Aorta (tissue), 5 donors: Measurements from ENCODE around the gene TENM4. TPM values are rescaled to one million over a fixed set of nuclear protein-coding genes. Genes with fewer than 3 reads are reported as not detected.

Experiments
- ATAC-seq: fragments of 200-7000 bp; cut with Tn5 transposase; one replicate; pipeline ENCODE4 v1.9.1; 2022; ENCODE audit warnings: moderate library complexity; ENCODE audit not compliant: low FRiP score
- DNase-seq, 2 donors: peaks; one replicate each; pipeline ENCODE4 v3.0.0-alpha.2; 2020
- H3K27ac ChIP-seq, 2 donors: one replicate each; pipeline ENCODE4 v1.5.1; 2013; ENCODE audit warnings: low read length in 2 of 2, mild to moderate bottlenecking in 2 of 2, moderate library complexity in 2 of 2, control low read depth in 1 of 2, inconsistent platforms in 1 of 2, low read depth in 1 of 2
- H3K27me3 ChIP-seq, 2 donors: one replicate each; pipeline ENCODE4 v1.6.1; 2013; ENCODE audit warnings: control low read depth in 1 of 2, low read length in 1 of 2, mild to moderate bottlenecking in 1 of 2, moderate library complexity in 1 of 2; ENCODE audit not compliant: insufficient read depth in 2 of 2, control insufficient read depth in 1 of 2
- H3K36me3 ChIP-seq, 2 donors: one replicate each; pipeline ENCODE4 v1.6.1; 2013; ENCODE audit warnings: control low read depth in 1 of 2, low read length in 1 of 2, mild to moderate bottlenecking in 1 of 2; ENCODE audit not compliant: insufficient read depth in 2 of 2, control insufficient read depth in 1 of 2
- H3K4me1 ChIP-seq, 2 donors: one replicate each; pipeline ENCODE4 v1.6.1; 2013; ENCODE audit warnings: low read length in 2 of 2, control low read depth in 1 of 2, mild to moderate bottlenecking in 1 of 2, moderate library complexity in 1 of 2; ENCODE audit not compliant: insufficient read depth in 2 of 2, control insufficient read depth in 1 of 2
- H3K4me3 ChIP-seq, 2 donors: one replicate each; pipeline ENCODE4 v1.5.1; 2013; ENCODE audit warnings: low read length in 2 of 2, control low read depth in 1 of 2, mild to moderate bottlenecking in 1 of 2
- H3K9me3 ChIP-seq: one replicate; pipeline ENCODE4 v1.6.1; 2013; ENCODE audit warnings: mild to moderate bottlenecking, low read length; ENCODE audit not compliant: control insufficient read depth
- WGBS, 2 donors: extraction: QIAGEN DNeasy Blood & Tissue Kit; methylation state at CpG; one replicate each; pipeline ENCODE4 v1.1.7; 2013; 5-methylcytosine and 5-hydroxymethylcytosine counted together
- intact Hi-C, 2 donors: fragments of 100-400 bp; cut with DNase I; formaldehyde crosslinking; loops; one replicate each; pipeline versions ENCODE4 v1.14.2 to v1.15.0; 2022
- polyA plus RNA-seq, 2 donors: library from polyadenylated mRNA; stranded (reverse); fragments of 200-250 nt; gene quantifications; one replicate each; pipeline ENCODE4 v1.2.3, GENCODE V29; 2013
- total RNA-seq, 2 donors: library from RNA; stranded (reverse); fragmentation: NEBNext Ultra II Directional; extraction: Animal tissue kit (Norgen Biotek cat#: 25700); gene quantifications; one replicate each; pipeline ENCODE4 v1.2.1, GENCODE V29; 2021
- donor health status: healthy with polysubstance abuse.
- donor health status: Bipolar disorder and iron deficiency.
- donor health status: DM: no; HTN: no; CAD: no.
- donor health status: DM: no; HTN: no; CAD: no.
- donor health status: DM: yes; HTN: yes; CAD: no.

TENM4 gene
- total and polyA plus RNA-seq, 4 donors, result 0.20 to 9.1 (median 2.5) TPM

GRCh38 chr11:78967811-78968210 is 473.0 kb downstream of the TENM4 start:
- 83 to 94% methylated on average over 3 of the region's 3 CpGs for WGBS, 2 donors
- H3K27ac ChIP-seq, result no peak overlapping the region
- intact Hi-C loops, result no loop called here
- H3K4me1 ChIP-seq, result no peaks in the 10 kb centered on the region
- H3K36me3 ChIP-seq, result no peaks in the 10 kb centered on the region
- DNase-seq (no peak), ATAC-seq (no peak)
- H3K9me3 ChIP-seq, result no peaks in the 10 kb centered on the region
- H3K4me3 ChIP-seq, result no peak overlapping the region
- peaks cover 0 to 2% of the 10 kb centered on the region in 2 donors for H3K27me3 ChIP-seq

- no peak overlapping the region for H3K27ac ChIP-seq
- no peaks in the 10 kb centered on the region for H3K4me1 ChIP-seq
- intact Hi-C loops, result no loop called here
- peaks cover 0 to 2% of the 10 kb centered on the region in 2 donors for H3K27me3 ChIP-seq
- no peak for DNase-seq
- 86 to 89% methylated on average over 8 of the region's 8 CpGs for WGBS, 2 donors
- H3K9me3 ChIP-seq, result no peaks in the 10 kb centered on the region
- H3K4me3 ChIP-seq, result no peak overlapping the region
- no peaks in the 10 kb centered on the region for H3K36me3 ChIP-seq
- ATAC-seq, result no peak
These were observed 475.4 kb downstream of the TENM4 start for GRCh38 chr11:78965432-78965831.

- 5 to 9% methylated on average over 36 of the region's 36 CpGs for WGBS, 2 donors
- Histone ChIP-seq H3K27me3 (peaks cover 0 to 2% of the 10 kb centered on the region in 2 donors), H3K36me3 (no peaks in the 10 kb centered on the region), H3K4me1 (no peaks in the 10 kb centered on the region), H3K9me3 (no peaks in the 10 kb centered on the region), H3K4me3 (no peak overlapping the region), H3K27ac (no peak overlapping the region)
- DNase-seq (peak in 1 of 2 donors; percentile 56), ATAC-seq (no peak)
- intact Hi-C loops, result no loop called here
These were observed 478.7 kb downstream of the TENM4 start for GRCh38 chr11:78961937-78962701.

- no peak overlapping the region for H3K27ac ChIP-seq
- no peaks in the 10 kb centered on the region for H3K4me1 ChIP-seq
- H3K4me3 ChIP-seq, result no peak overlapping the region
- no peaks in the 10 kb centered on the region for H3K36me3 ChIP-seq
- H3K9me3 ChIP-seq, result no peaks in the 10 kb centered on the region
- no peak for DNase-seq
- WGBS, 2 donors, result 60 to 67% methylated on average over 3 of the region's 3 CpGs
- intact Hi-C loops, result no loop called here
- ATAC-seq, result no peak
- no peaks in the 10 kb centered on the region for H3K27me3 ChIP-seq
These were observed 479.6 kb downstream of the TENM4 start for GRCh38 chr11:78961247-78961646.

DNA sequence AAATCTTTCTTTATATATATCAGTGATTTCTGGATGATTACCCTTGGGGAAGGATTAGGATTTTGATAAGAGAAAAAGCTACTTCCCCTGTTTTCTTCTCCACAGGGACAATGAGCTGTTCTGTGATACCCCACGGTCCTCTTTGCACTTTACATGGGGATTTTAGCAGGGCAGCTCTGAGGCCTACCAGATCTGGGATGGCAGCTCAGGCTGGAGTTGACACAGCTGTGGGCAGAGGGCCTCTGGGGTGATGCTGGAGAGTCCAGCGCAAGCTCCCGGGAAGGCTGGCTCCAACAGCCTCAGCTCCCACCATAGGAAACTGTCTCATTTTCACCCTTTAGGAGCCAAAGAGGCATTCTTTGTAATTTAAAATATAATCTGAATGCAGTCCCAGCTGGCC is 482.4 kb downstream of the TENM4 start:
- ATAC-seq (no peak), DNase-seq (no peak)
- 93% methylated on average over 3 of the region's 3 CpGs for WGBS, 2 donors
- intact Hi-C loops, result no loop called here
- Histone ChIP-seq H3K4me3 (no peak overlapping the region), H3K36me3 (no peaks in the 10 kb centered on the region), H3K9me3 (no peaks in the 10 kb centered on the region), H3K4me1 (no peaks in the 10 kb centered on the region), H3K27me3 (no peaks in the 10 kb centered on the region), H3K27ac (no peak overlapping the region)

- Histone ChIP-seq H3K36me3 (no peaks in the 10 kb centered on the region), H3K27me3 (no peaks in the 10 kb centered on the region), H3K4me1 (no peaks in the 10 kb centered on the region), H3K9me3 (no peaks in the 10 kb centered on the region), H3K27ac (no peak overlapping the region), H3K4me3 (no peak overlapping the region)
- WGBS, 2 donors, result 65% methylated on average over 5 of the region's 5 CpGs
- ATAC-seq (no peak), DNase-seq (no peak)
- intact Hi-C loops, result no loop called here
These were observed 483.2 kb downstream of the TENM4 start for GRCh38 chr11:78957476-78958245.

- no peaks in the 10 kb centered on the region for H3K36me3 ChIP-seq
These were observed 486.1 kb downstream of the TENM4 start for GRCh38 chr11:78954696-78955095.

GRCh38 chr11:78954261-78954660 is 486.6 kb downstream of the TENM4 start:
- Histone ChIP-seq H3K9me3 (no peaks in the 10 kb centered on the region), H3K4me1 (no peaks in the 10 kb centered on the region), H3K4me3 (no peak overlapping the region), H3K36me3 (no peaks in the 10 kb centered on the region), H3K27me3 (no peaks in the 10 kb centered on the region), H3K27ac (no peak overlapping the region)
- DNase-seq, result no peak
- intact Hi-C loops, result no loop called here
- WGBS, 2 donors, result 64 to 67% methylated on average over 2 of the region's 2 CpGs
- ATAC-seq, result no peak

More at GRCh38 chr11:78954696-78955095, 486.1 kb downstream of the TENM4 start:
- Histone ChIP-seq H3K27me3 (no peaks in the 10 kb centered on the region), H3K27ac (no peak overlapping the region), H3K4me1 (no peaks in the 10 kb centered on the region), H3K4me3 (no peak overlapping the region), H3K9me3 (no peaks in the 10 kb centered on the region)
- ATAC-seq, result no peak
- DNase-seq, result no peak
- intact Hi-C loops, result no loop called here
- 85 to 95% methylated on average over 3 of the region's 3 CpGs for WGBS, 2 donors

DNA sequence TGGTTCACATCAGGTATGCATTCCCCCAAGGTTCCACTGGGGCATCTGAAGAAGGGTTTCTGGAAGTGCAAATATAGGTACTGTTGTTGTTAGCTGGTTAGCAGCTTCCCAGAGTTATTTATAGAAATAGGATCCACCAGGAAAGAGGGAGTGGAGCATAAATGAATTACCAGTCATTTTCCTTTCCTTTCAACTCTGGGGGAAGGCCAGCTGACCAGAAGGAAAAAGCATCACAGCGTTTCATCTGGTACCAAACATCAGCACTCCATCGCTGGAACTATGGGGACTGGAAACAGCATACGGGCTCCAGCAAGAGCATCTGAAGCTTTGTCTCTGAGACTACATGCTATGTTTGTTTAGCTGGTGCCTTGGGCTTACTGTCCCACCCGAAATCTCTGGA is 487.9 kb downstream of the TENM4 start:
- Histone ChIP-seq H3K4me1 (no peaks in the 10 kb centered on the region), H3K27me3 (no peaks in the 10 kb centered on the region), H3K9me3 (no peaks in the 10 kb centered on the region), H3K4me3 (no peak overlapping the region), H3K27ac (no peak overlapping the region), H3K36me3 (no peaks in the 10 kb centered on the region)
- DNase-seq (no peak), ATAC-seq (no peak)
- WGBS, 2 donors, result 29 to 49% methylated on average over 4 of the region's 4 CpGs
- intact Hi-C loops, result no loop called here
